VCaP (cell line): ENCODE results near the gene MCEE.

ENCODE experiments used
- H3K27ac ChIP-seq: fragments of 450-650 bp; 2 replicates; pipeline ENCODE4 v1.5.1; 2017
- CTCF ChIP-seq: fragments of 450-650 bp; conservative IDR thresholded peaks from 2 replicates; pipeline ENCODE4 v1.5.1; 2017; ENCODE audit warnings: mild to moderate bottlenecking, moderate library complexity

Gene MCEE

DNA sequence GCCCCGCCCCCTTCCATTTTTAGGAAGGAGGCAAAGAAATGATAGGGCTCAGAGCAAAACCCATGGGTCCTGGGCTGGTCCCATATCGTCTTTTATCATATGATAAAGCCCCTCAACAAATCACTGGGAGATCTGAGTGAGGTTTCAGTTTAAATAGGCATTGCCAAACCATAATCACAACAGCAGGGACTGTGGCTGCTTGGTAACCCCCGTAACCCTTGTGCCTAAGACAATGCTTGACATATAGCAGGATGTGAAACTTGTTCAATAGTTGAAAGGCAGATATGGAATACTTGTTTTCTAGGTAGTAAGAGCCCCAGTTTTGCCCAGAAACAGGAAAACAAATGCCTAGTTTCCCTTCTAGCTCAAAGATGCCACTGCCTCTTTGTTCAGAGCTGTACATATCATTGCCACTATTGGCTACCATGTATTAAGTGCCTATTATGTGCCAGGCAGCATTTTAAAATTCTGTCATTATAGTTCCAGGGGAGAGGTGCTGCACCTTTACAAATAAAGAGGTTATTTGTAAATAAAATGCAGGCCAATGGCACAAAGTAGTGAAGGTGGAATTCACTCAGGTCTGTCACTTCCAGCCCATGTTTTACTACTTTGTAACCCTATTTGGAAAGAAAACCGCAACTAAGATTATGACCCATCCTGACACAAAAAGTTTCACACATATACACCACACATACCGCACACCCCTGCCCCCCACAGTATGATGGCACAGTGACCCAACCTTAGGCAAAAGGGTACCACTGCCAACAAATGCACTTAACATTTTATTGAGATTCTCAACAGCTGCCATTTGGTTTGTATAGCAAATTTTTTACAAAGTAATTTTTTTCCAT, 47.4 kb downstream of the MCEE start:
- no peak for TF ChIP-seq CTCF
- H3K27ac ChIP-seq = no peak overlapping the region

DNA sequence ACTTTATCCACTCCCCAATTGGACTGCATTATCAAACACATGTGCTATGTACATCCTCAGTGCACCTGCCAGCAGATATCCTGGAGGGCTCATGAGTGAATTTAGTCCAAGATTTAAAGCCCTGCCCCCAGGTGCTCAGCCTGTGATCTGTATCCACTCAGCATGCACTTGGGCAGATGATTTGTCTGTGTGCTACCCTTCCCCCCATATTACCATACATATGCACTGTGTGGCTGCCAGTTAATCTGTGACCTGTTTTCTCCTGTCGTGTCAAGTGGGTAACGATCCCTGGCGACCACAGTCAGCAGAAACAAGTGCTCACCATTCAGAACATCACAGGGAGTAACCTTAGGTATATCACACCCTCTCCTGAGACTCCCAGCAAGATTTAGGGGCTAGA, 51.4 kb downstream of the MCEE start:
- TF ChIP-seq CTCF = no peak
- no peak overlapping the region for H3K27ac ChIP-seq

DNA sequence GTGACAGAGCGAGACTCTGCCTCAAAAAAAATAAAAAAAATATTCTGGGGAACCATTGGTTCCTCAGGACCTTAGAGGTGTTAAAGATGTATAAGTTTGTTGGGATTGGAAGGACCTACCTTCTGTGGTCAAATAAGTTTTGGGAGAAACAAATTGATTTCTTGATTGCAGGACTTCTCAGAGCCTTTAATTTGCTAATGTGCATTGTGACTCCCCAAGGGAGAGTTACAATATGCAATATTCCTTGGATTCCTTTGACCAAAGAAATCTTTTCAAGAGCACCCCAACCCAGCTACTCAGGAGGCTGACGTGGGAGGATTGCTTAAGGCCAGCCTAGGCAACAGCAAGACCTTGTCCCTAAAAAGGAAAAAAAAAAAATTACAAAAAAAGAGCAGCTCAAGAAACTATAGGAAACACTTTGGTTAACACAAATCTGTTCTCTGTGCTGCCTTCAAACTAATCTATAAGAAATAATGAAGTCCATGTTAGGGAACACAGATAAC, 55.1 kb downstream of the MCEE start:
- no peak for TF ChIP-seq CTCF
- no peak overlapping the region for H3K27ac ChIP-seq

DNA sequence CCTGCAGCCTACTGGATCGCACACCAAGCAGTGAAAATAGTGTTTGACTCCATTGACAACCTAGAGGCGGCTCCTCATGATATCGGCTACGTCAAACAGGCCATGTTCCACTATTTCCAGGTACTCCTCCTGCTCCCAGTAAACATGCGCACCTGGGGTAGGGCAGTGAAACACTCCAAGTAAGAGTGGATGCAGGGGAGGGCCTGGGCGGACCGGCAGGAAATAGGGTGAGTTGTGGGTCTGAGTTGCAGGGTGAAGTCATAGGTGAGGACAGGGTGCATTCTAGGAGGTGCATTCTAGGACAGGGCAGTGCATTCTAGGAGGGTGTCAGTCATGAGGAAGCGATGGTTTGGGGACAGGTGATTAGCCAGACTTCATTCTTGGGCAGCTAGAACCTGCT, 56.6 kb downstream of the MCEE start:
- no peak for TF ChIP-seq CTCF
- H3K27ac ChIP-seq = no peak overlapping the region

DNA sequence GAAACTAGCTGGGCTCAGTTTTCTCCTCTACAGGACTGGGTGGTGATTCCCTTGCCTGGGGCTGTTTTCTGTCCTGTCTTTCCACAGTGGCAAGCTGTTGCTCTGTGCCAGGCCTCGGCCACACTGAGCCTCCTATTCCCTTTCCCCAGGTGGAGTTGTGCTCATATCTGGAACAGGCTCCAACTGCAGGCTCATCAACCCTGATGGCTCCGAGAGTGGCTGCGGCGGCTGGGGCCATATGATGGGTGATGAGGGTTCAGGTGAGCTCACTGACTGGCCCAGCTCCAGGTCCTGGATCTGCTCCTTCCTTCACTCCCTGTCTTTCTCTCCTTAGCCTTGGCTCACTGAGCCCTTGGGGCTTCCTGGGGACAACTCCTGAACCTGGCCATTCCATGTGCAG, 57.5 kb downstream of the MCEE start:
- no peak for TF ChIP-seq CTCF
- H3K27ac ChIP-seq = no peak overlapping the region

DNA sequence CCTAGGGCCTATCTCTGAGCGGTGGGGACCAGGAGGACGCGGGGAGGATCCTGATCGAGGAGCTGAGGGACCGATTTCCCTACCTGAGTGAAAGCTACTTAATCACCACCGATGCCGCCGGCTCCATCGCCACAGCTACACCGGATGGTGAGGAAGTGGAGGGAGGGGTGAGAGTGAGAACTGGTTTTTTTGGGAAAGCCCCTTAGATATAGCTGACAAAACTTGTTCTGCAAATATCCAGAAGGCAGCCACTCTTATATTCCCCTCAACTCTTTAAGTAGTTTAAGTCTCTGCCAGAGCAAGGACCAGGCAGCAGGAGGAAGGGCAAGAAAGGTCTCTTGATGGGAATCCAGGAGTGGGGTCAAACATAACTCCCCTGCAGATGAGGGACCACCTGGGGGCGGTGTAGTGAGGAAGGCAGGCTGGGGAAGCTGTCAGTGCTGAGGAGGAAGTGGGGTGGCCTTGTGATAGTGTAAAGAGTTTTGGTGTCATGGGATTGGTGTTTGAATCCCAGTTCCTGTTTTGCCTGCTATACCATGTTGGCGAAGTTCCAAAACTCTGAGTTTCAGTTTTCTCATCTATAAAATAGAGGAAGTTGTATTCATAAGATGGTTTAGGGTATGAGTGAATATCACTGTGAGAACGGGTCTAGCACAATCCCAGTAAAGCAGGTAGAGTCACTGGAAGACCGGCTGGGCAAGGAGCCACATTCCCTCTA, 58.2 kb downstream of the MCEE start:
- TF ChIP-seq CTCF = no peak
- H3K27ac ChIP-seq = no peak overlapping the region

GRCh38 chr2:71070294-71071093, 59.5 kb downstream of the MCEE start:
- TF ChIP-seq CTCF = peak; percentile 54
- H3K27ac ChIP-seq = no peak overlapping the region
